IPS DF 4.7 (cell line): ENCODE data around the gene NOD1.
"Not testable (repeated sequence)": the region's sequence is repeated elsewhere in the genome, so short reads cannot be mapped to it uniquely, and the experiment has no call there.

ENCODE experiments used
- DNase-seq: peaks from one replicate; pipeline ENCODE4 v3.0.0-alpha.2; 2013; ENCODE audit warnings: low spot score; ENCODE audit errors: extremely low read depth

NOD1 gene

DNA sequence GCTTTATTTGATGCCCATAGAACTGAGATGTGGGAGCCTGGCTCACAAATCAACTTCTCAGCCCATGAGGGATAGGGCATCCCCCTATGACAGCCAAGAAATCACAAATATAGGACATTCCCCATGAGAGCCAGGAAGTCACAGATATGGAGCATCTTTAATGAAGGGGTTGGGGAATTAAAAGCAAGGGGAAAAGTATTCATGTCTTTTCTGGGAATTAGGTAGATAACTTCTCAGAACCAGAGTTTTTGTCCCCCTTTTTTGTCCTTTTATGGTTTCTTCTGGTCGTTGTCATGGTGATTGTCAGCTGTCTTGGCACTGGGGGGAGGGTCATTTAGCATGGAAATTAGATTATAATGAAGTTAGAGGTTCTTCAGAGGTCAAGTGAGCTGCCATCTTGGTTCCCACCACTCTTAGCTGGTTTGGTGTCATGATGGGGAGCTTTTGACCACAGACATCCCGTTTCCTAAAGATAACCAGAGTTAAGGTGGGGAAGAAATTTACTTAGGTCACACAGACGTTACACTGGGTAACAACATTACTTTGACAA lies 56.9 kb downstream of the NOD1 start:
- no peak for DNase-seq

DNA sequence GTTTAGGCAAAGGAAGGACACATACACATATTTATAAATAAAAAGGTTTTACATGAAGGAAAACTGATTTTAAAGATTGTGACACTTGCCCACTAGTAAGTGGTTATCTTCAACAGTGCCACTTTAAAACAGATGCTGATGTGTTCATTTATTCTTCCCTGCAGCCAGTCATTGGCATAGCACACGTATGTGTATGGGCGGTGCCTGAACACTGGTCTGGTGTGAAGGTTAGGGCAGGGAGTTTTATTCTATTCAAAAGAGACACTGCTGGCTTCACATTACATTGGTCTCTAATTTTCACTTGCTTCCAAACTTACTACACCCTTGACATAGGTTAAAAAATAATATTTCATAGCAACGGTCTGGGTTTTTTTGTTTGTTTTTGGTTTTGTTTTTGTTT lies 57.9 kb downstream of the NOD1 start:
- DNase-seq = no peak

GRCh38 chr7:30420080-30420479 lies 58.5 kb downstream of the NOD1 start:
- not testable (repeated sequence) for DNase-seq

DNA sequence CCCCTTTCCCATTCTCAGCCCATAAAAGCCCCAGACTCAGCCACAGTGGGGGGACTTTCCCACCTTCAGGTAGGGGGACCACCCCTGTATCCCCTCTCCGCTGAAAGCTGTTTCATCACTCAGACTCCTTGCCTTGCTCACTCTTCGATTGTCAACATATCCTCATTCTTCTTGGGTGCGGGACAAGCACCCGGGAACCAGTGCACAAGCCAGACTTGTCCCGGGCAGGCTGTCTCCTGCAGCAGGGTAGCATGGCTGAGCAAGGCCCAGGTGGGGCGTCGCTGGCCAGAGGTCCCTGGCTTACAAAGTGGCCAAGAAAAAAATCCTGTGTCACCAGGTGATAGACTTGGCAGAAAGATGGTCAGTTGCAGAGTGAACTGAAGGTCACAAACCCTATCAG lies 64.7 kb downstream of the NOD1 start:
- no peak for DNase-seq

GRCh38 chr7:30412782-30413504 lies 65.6 kb downstream of the NOD1 start:
- DNase-seq = peak; percentile 68

DNA sequence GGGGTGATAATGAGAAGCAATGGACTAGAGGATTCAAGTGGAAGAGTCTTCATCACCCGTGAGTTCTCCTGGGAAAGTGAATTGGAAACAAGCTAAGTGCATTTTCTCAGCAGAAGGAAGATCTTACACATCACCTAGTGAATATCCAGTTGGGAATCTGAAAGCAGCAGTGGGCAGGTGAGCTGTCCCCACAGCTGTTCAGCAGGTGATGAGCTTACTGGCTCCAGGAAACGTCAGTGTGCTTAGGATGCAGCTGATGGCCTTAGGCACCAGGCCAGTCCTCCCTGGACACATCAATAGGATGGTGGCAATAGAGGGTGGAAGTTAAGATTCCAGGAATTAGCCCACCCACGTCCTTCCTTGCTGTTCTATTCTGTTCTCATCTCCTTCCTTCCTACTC lies 66.7 kb downstream of the NOD1 start:
- no peak for DNase-seq

DNA sequence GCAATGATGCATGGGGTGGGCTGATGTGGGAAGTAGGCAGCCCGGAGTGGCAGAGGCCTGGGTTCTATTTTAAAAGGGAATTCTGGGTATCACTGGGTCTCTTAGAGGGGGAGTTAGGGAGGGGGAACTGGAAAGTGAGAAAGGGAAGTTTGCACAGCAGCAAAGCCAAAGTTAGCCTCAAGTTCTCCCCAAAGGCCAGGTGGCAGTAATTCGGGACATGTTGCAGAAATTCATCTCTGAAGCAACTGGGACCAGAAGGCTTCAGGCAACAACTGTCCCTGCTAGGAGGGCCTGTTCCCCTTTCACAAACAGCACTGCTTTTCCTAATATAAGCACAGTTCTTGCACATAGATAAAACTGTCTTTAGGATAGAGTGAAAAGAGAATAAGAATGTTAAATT lies 67.4 kb downstream of the NOD1 start:
- no peak for DNase-seq

- DNase-seq = no peak
Measured at GRCh38 chr7:30406664-30407425, 71.7 kb downstream of the NOD1 start.

DNA sequence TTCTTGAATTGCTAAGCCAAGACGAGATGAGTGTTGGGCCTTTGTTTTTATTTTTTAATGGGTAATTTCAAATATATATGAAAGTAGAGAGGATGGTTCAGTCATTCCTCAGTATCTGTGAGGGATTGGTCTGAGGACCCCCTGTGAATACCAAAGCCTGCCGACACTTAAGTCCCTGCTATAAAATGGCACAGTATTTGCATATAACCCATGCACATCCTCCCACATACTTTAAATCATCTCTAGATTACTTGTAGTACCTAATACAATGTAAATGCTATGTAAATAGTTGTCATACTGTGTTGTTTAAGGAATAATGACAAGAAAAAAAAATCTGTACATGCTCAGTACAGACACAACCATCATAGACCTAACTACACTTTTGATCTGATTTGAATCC lies 73.4 kb downstream of the NOD1 start:
- no peak for DNase-seq

DNA sequence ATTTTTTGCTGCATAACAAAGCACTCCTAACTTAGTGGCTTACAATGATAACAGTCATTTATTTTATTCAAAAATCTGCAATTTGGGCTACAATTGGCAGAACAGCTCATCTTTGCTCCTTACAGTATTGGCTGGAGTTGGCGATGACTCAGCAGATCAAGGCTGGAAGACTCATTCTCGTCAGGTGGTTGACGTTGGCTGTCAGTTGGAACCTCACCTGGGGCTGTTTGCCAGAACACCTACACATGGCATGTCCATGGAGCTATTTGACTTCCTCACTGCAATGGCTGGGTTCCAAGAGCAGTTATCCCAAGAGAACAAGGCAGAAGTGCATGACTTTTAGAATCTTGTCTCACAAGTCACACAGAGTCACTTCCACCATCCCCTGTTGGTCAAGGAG lies 75.1 kb downstream of the NOD1 start:
- no peak for DNase-seq

DNA sequence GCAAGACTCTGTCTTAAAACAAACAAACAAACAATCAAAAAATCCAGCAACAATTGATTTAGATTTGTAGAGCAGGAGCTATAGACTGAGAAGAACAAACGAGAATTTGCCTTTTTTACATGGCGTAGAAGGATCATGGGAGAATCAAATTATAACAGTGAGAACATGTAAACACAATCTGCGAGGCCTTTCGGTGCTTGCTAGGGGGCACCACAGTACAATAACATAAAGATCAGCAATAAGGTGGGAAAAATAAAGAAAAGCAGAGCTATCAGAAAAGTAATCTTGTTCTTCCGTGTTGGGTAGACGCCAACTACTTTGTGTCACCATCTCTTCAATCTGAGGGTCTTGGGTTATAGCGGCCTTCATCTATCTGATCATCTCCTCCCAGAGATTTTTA lies 82.2 kb downstream of the NOD1 start:
- DNase-seq = no peak

DNA sequence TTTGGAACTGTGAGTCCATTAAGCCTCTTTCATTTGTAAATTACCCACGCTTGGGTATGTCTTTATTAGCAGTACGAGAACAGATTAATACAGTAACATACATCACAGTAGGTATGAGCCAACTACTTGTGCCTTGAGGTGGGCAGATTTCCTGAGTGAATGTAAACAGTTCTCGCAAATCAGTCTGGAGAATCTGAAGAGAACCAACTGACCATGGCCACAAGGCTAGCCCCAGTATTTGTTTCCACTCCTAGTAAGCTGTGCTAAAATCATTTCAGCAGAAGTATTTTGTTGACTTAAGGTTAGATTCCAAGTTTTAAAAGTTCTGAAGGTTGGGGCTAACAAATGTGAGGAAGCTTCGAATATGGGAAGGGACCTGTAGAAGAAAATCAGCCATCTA lies 82.9 kb downstream of the NOD1 start:
- DNase-seq = no peak

- no peak for DNase-seq
Measured at GRCh38 chr7:30391806-30392205, 86.8 kb downstream of the NOD1 start.

GRCh38 chr7:30390736-30391636 lies 87.6 kb downstream of the NOD1 start:
- no peak for DNase-seq

DNA sequence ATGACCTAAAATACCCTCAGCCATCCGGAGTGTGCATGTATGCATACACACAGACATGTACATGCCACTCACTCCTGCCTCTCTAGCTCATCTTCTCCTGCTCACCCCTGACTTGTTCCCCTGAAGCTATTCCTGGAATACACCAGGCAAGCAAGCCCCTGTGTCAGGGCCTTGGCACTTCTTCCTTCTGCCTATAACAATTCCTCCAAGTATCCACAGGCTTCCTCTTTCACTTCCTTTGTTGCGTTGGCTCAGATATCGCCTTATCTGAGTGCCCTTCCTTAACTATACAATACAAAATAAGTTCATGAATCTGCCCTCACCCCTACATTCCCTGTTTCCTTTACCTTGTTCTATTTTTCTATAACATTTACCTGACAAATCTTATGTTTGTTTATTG lies 88.8 kb downstream of the NOD1 start:
- no peak for DNase-seq

DNA sequence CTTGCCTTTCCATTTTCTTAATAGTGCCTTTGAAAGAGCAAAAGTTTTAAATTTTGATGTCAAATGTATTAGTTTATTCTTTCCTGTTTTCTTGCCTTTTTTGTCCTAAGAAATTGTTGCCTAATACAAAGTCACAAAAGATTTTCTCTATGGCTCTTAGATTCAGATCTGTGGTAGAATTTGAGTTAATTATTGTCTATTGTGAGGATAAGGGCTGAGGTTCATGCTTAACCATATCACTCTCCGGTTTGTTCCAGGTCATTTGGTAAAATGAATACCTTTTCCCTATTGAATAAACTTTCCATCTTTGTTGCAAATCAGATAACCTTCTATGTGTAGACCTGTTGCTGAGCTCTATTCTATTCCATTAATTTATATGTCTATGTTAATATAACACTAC lies 96.0 kb downstream of the NOD1 start:
- DNase-seq = no peak

DNA sequence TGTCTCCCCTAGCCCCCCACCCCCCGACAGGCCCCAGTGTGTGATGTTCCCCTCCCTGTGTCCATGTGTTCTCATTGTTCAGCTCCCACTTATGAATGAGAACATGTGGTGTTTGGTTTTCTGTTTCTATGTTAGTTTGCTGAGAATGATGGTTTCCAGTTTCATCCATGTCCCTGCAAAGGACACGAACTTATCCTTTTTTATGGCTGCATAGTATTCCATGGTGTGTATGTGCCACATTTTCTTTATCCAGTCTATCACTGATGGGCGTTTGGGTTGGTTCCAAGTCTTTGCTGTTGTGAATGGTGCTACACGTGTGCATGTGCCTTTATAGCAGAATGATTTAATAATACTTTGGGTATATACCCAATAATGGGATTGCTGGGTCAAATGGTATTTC lies 97.8 kb downstream of the NOD1 start:
- DNase-seq = not testable (repeated sequence)

DNA sequence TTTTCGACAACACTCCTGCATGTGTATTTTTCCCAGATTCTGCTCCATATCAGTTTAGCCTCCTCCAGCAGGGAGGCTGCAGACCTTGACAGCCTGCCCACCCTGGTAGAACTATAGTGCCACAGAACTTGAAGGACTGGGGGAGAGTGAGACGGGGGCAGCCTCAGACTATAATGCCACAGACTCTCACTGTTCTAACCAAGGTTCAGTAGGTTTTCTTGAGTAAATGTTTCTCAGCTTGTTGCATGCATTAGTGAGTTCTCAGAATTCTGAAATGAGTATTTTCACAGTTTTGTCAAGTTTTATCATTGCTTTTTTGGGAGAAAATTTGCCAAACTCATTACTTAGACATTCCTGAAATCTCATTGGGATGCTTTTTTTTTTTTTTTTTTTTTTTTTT lies 98.3 kb downstream of the NOD1 start:
- DNase-seq = no peak

GRCh38 chr7:30379741-30380140 lies 98.8 kb downstream of the NOD1 start:
- DNase-seq = no peak

DNA sequence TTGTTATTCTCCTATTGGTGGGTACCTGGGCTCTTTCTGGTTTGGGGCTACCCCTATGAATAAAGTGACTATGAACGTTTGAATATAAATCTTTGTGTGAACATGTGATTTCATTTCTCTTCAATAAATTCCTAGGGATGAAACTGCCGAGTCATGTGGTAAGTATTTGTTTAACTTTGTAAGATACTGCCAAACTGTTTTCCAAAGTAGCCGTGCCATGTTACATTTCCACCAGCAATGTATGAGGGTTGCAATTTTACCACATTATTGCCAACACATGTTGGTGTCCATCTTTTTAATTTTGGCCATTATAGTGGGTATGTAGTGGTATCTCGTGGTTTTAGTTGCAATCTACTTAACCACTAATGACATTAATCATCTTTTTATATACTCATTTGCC lies 99.5 kb downstream of the NOD1 start:
- no peak for DNase-seq

DNA sequence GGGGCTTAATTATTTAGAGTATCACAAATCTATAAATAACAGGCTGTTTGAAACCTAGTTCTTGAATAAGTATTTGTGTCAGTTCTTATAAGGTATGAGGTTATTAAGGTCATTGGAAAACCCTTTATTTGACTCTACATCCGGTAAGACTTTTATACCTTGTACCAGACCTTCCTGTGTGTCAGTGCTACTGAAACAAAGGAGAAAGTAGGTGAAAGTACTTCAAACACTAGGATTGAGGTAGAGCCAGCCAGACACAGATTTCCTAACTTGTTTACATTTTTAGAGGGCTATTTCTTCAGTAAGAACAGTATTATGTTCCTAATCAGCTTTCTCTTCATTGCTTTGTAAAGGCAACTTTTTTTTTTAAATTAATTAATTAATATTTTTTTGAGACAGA lies 100.3 kb downstream of the NOD1 start:
- no peak for DNase-seq
